Hematopoietic multipotent progenitor cell treated with erythropoietin and hydrocortisone succinate and interleukin-3 and kit ligand, for 6 days (in vitro differentiated cells): ENCODE data around the gene LMAN1L.

Source experiments
- DNase-seq: peaks from one replicate; pipeline ENCODE4 v3.0.0-alpha.2; 2015

The LMAN1L gene

DNA sequence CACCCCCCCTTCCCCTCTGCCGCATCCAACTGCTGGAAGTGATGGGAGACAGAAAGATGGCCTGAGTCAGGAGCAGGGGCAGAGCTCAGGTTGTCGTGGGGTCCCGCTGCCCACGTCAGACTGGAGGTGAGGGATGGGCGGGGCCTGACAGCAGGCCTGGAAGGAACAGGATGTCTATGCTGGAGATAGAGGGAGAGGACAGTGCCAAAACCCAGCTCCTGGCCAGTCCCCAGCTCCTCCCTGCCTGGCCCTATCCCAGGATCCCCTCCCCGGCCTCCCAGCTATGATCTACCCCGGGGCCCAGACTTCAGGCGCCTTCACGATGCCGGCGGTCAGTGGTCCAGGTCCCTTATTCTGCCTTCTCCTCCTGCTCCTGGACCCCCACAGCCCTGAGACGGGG lies at the start of gene LMAN1L:
Gene LMAN1L (plus strand): TSS at position 303 of the 400 bp plus-strand sequence. CDS start 20 bp downstream, at position 323.
- DNase-seq, result no peak

- no peak for DNase-seq
Measured at GRCh38 chr15:74763416-74763815, 49.2 kb upstream of the LMAN1L start.

DNA sequence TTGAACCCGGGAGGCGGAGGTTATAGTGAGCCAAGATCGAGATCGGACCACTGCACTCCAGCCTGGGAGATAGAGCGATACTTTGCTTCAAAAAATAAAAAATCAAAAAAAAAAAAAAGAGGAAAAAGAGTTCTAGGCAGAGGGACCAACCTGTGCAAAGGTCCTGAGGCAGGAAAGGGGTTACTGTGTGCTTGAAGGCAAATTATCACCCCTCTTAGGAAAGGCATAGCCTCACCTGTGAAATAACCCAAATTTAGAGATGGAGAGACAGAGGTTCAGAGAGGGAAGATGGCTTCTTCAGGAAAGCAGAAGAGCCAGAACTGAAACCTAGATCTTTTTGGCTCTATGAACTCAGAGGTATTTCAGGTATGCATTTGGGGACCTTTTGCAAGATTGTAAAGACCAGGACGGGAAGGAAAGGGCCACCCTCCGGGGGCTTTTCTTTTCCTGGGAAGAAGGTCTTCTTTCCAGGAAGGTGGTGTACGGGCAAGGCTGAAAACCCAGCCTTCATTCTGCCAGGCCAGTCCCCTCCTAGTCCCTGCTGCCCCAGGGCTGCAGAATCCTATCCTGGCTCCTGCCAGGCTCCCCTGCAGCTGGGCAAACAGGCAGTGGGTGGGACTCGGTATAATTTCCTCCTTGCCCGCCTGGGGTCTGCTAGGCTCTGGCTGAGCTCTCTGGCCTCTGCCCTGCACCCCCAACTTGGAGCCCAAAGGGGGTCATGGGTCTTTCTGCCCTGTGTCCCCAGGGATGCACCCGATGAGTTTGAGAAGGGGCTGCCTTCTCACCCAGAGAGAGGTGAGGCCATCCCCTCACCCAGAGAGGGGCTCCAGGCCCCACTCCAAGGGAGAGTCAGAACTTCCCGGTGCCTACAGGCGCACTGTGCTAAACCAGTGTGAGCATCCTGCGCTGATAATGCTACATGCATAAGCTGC lies 45.2 kb upstream of the LMAN1L start:
- DNase-seq, result no peak

GRCh38 chr15:74768099-74768770 lies 44.4 kb upstream of the LMAN1L start:
- no peak for DNase-seq

GRCh38 chr15:74768771-74769342 lies 43.8 kb upstream of the LMAN1L start:
- peak; percentile 77 for DNase-seq

GRCh38 chr15:74769463-74770025 lies 43.1 kb upstream of the LMAN1L start:
- DNase-seq, result no peak

- no peak for DNase-seq
Measured at GRCh38 chr15:74770211-74770903, 42.3 kb upstream of the LMAN1L start.

DNA sequence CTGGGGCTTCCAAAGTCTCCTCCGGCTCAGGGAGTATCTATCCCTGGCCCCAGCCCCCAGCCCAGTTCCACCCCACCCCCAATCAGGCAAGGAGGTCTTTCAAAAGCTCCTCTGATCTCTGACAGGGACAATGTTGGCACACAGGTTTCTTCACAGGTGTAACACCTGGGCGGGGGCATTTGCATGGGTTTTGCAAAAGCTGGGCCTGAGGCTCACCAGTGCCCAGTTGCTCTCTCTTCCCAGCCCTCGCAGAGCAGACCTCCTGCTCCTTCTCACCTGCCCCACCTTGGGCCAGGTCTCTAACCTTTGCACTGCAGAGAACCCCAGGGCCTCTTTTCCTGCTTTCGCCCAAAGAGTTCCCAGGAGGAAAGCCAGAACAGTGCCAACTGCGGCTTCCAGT lies 39.3 kb upstream of the LMAN1L start:
- no peak for DNase-seq

GRCh38 chr15:74773731-74774252 lies 38.8 kb upstream of the LMAN1L start:
- no peak for DNase-seq

- DNase-seq, result peak; percentile 44
Measured at GRCh38 chr15:74775132-74775562, 37.5 kb upstream of the LMAN1L start.

DNA sequence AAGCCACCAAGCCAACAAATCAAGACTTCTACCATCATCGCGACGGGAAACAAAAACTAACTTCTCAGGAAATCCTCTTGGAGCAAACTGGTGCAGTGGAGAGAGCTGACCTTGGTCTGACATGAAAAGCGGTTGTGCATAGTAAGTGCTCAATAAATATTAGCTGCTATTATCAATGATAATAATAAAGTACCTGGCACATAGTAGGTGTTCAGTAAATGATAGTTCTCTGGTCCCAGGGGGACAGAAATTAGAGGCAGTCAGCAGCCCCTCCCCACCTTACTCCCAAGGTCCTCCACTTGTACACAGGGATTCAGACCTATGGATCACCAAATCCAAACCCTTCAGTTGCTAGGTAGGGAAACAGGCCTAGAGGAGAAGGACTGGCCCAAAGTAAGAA lies 36.7 kb upstream of the LMAN1L start:
- no peak for DNase-seq

GRCh38 chr15:74776821-74777768 lies 35.5 kb upstream of the LMAN1L start:
- peak; percentile 78 for DNase-seq

GRCh38 chr15:74777769-74778598 lies 34.7 kb upstream of the LMAN1L start:
- DNase-seq, result no peak

- DNase-seq, result no peak
Measured at GRCh38 chr15:74778599-74778970, 34.0 kb upstream of the LMAN1L start.

DNA sequence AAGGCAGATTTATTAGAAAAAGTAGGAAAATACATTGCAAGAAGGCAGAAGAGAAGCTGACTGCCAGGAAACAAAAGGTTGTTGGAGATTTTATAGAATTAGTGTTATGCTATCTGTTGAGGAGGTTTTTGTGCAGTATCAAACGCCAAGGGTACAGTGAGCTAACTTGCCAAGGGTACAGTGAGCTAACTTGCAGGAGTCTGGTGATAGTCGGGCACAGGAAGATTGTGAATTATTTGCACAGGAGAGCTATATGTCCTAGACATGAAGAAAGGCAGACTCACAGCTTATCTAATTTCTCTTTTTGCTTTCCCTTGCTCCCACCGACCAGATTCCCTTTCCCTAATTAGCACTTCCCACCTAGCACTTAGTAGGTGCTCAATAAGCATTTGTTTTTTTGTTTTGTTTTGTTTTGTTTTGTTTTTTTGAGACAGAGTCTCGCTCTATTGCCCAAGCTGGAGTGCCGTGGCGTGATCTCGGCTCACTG lies 33.4 kb upstream of the LMAN1L start:
- DNase-seq, result no peak

DNA sequence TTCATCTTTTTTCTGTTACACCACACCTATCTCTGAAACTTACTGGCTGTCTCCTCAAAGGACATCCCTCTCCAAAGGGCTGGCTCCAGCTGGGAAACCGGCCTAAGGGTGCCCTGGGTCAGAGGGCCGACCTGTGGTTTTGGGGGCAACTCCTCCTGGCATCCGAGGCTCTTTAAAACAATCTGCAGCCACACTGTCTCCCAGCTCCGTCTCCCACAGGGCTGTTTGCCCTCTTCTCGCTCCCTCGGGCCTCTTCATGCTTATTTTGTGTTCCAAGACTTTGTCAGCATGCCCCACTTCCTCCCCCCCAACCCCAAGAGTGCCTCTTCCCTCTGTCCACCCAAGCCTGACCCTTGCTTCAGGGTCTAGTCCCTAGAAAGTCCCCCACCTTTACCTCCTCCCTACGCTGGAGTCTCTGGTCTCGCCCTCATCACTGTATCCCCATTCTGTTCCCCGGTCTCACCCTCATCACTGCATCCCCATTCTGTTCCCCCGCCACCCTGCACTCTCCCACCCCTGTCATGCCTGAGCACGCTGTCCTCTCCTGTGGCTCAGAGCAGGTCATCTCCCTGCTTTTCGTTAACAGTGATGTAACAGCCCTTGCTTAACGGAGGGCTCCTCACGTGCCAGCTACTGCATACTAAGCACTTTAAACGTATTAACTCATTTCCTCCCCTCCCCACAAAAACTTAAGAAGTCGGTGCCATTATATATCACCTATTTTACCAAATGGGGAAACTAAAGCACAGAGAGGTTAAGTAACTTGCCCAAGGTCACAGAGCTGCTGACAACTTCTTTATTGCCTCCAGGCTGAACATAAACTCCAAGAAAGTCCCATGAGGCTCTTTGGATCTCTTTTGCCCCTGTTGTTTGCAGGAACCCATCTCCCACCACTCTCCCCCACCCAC lies 31.9 kb upstream of the LMAN1L start:
- peak; percentile 75 for DNase-seq

DNA sequence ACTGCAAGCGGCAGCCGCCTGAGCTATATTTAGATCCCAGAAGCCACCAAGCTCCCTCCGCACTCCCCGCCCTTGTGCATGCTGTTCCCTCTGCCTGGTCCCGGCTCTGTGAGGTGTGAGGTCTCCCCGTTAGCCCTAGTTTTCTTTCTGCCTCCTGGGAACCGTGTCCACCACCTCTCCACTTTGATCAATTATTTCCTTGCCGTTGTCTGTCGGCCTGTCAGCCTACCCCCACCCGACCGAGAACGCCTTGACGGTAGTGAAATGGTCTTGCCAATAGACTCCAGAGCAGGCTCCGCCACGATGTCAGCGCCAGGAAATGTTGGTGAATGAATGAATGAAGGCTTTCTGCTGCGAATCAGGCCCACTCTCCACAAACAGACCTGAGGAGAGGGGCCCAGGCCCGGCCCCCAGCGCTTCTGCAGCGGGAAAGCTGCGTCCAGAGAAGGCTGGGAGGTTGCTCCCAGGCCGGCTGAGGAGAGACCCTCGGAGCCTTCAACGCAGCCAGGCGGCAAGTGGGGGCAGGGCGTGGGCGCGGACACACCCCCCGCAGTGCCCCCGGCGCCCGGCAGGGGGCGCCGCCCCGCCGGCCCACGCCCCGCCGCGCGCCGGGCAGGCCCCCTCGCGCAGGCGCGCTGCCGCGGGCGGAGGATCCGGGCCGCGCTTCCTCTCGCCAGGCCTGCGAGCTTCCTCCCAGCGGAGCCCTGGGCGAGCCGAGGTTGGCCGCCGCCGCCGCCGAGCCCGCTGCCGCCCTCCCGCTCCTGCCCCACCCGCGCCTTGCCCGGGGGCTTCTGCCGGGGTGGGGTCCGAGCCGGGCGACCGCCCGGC lies 31.0 kb upstream of the LMAN1L start, which contains the start of gene CSK:
Gene CSK (plus strand): TSS at position 650 of the 828 bp plus-strand sequence. CDS start 16,218 bp downstream, outside the sequence.
- peak; percentile 84 for DNase-seq
